Astrocyte (in vitro differentiated cells and primary cell): Measurements from ENCODE around the gene PRKG2. TPM values are rescaled to one million over a fixed set of nuclear protein-coding genes. Genes with fewer than 3 reads are reported as not detected.

Experiments
- DNase-seq: peaks from one replicate; pipeline ENCODE4 v3.0.0-alpha.2; 2010; ENCODE audit warnings: low read depth
- FAIRE-seq: peaks from 2 replicates; lab custom pipeline; 2011; peaks lifted over from hg19 to GRCh38; lab: Jason Lieb, UNC
- H2AFZ ChIP-seq: 2 replicates; pipeline ENCODE4 v1.6.0; 2012; ENCODE audit warnings: low read depth, low read length, inconsistent platforms
- H3K27ac ChIP-seq: 2 replicates; pipeline ENCODE4 v1.5.1; 2011; ENCODE audit warnings: low read depth, low read length, inconsistent platforms
- H3K27me3 ChIP-seq: 2 replicates; pipeline ENCODE4 v1.6.0; 2011; ENCODE audit warnings: low read length, inconsistent platforms; ENCODE audit not compliant: insufficient read depth
- H3K36me3 ChIP-seq: 2 replicates; pipeline ENCODE4 v1.5.1; 2011; ENCODE audit warnings: low read length, inconsistent platforms; ENCODE audit not compliant: insufficient read depth
- H3K4me1 ChIP-seq: 2 replicates; pipeline ENCODE4 v1.5.1; 2011; ENCODE audit warnings: low read length, inconsistent platforms; ENCODE audit not compliant: insufficient read depth
- H3K4me2 ChIP-seq: 2 replicates; pipeline ENCODE4 v1.6.0; 2012; ENCODE audit warnings: low read length, inconsistent platforms
- H3K4me3 ChIP-seq: 2 replicates; pipeline ENCODE4 v1.5.1; 2011; ENCODE audit warnings: low read depth, mild to moderate bottlenecking, low read length, inconsistent platforms; ENCODE audit not compliant: insufficient read depth
- H3K79me2 ChIP-seq: 2 replicates; pipeline ENCODE4 v1.6.0; 2012; ENCODE audit warnings: mild to moderate bottlenecking, low read length, inconsistent platforms; ENCODE audit not compliant: insufficient read depth
- H3K9ac ChIP-seq: 2 replicates; pipeline ENCODE4 v1.6.0; 2012; ENCODE audit warnings: mild to moderate bottlenecking, low read length, inconsistent platforms
- H3K9me3 ChIP-seq: 2 replicates; pipeline ENCODE4 v1.5.1; 2012; ENCODE audit warnings: low read depth, mild to moderate bottlenecking, low read length, inconsistent platforms; ENCODE audit not compliant: insufficient read depth
- H4K20me1 ChIP-seq: 2 replicates; pipeline ENCODE4 v1.6.0; 2012; ENCODE audit warnings: low read length, inconsistent platforms; ENCODE audit not compliant: insufficient read depth
- H3K27ac Mint-ChIP-seq: one replicate; pipeline ENCODE4 v1.8.0; 2021; ENCODE audit warnings: mild to moderate bottlenecking, mixed read lengths; ENCODE audit not compliant: unreplicated experiment
- H3K27me3 Mint-ChIP-seq: one replicate; pipeline ENCODE4 v1.8.0; 2021; ENCODE audit warnings: low read depth, mixed read lengths; ENCODE audit not compliant: unreplicated experiment
- H3K36me3 Mint-ChIP-seq: one replicate; pipeline ENCODE4 v1.8.0; 2021; ENCODE audit warnings: low read depth, mixed read lengths; ENCODE audit not compliant: unreplicated experiment
- H3K4me1 Mint-ChIP-seq: one replicate; pipeline ENCODE4 v1.8.0; 2021; ENCODE audit warnings: low read depth, mixed read lengths; ENCODE audit not compliant: unreplicated experiment
- H3K4me3 Mint-ChIP-seq: one replicate; pipeline ENCODE4 v1.8.0; 2021; ENCODE audit warnings: mild to moderate bottlenecking, moderate library complexity, mixed read lengths; ENCODE audit not compliant: unreplicated experiment
- H3K9me3 Mint-ChIP-seq: one replicate; pipeline ENCODE4 v1.8.0; 2021; ENCODE audit warnings: mild to moderate bottlenecking, mixed read lengths; ENCODE audit not compliant: unreplicated experiment
- EZH2 ChIP-seq: IDR thresholded peaks from 2 replicates; pipeline ENCODE4 v1.6.1; 2012; ENCODE audit warnings: mild to moderate bottlenecking, low read length, inconsistent platforms; ENCODE audit not compliant: insufficient read depth
- total RNA-seq: library from RNA; stranded (reverse); gene quantifications from 2 replicates; pipeline ENCODE4 v1.2.1, GENCODE V29; 2021
- TF ChIP-seq, protein P1 (sequence below): IDR thresholded peaks from 2 replicates; pipeline ENCODE4 v1.5.1; 2011; ENCODE audit warnings: low read depth, mild to moderate bottlenecking, inconsistent platforms, low read length, moderate library complexity; ENCODE audit not compliant: insufficient read depth

The PRKG2 gene
- total RNA-seq, 1 donor from 2014 or later = 0.23 TPM

DNA sequence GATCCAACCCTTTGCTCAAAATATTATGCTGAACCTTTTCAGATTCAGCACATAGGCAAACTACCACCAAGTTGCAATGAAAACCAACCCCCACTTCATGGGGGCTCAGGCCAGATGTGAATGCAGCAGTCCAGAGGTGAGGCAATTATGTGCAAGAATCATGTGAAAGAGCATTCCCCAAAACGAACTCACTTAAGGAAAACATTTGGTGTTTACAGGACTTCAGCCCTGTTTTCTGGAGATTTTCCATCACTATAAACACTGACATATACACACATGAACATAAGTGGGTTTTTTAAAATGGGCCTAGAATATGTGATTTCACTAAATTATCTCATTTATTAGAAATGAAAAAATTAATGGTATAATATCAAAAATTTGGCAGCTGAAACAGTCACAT is 153.0 kb downstream of the PRKG2 start:
- FAIRE-seq = no peak
- H3K4me1 ChIP-seq = no peaks in the 10 kb centered on the region
- no peak for DNase-seq
- H3K9me3 Mint-ChIP-seq = no peaks in the 10 kb centered on the region
- H3K27me3 Mint-ChIP-seq = no peaks in the 10 kb centered on the region
- no peak overlapping the region for H3K9ac ChIP-seq
- H2AFZ ChIP-seq = no peak overlapping the region
- no peak overlapping the region for H3K27ac Mint-ChIP-seq
- H3K4me3 ChIP-seq = no peak overlapping the region
- no peak overlapping the region for H3K4me3 Mint-ChIP-seq
- TF ChIP-seq, protein P1, sequence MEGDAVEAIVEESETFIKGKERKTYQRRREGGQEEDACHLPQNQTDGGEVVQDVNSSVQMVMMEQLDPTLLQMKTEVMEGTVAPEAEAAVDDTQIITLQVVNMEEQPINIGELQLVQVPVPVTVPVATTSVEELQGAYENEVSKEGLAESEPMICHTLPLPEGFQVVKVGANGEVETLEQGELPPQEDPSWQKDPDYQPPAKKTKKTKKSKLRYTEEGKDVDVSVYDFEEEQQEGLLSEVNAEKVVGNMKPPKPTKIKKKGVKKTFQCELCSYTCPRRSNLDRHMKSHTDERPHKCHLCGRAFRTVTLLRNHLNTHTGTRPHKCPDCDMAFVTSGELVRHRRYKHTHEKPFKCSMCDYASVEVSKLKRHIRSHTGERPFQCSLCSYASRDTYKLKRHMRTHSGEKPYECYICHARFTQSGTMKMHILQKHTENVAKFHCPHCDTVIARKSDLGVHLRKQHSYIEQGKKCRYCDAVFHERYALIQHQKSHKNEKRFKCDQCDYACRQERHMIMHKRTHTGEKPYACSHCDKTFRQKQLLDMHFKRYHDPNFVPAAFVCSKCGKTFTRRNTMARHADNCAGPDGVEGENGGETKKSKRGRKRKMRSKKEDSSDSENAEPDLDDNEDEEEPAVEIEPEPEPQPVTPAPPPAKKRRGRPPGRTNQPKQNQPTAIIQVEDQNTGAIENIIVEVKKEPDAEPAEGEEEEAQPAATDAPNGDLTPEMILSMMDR = no peak
- no peak for TF ChIP-seq EZH2
- no peak overlapping the region for H3K27ac ChIP-seq
- H3K36me3 ChIP-seq = no peaks in the 10 kb centered on the region
- H3K4me1 Mint-ChIP-seq = peaks cover 2% of the 10 kb centered on the region
- no peaks in the 10 kb centered on the region for H3K9me3 ChIP-seq
- H3K27me3 ChIP-seq = peaks cover 3% of the 10 kb centered on the region
- no peak overlapping the region for H3K4me2 ChIP-seq
- H3K36me3 Mint-ChIP-seq = no peaks in the 10 kb centered on the region
- H4K20me1 ChIP-seq = no peaks in the 10 kb centered on the region
- H3K79me2 ChIP-seq = no peaks in the 10 kb centered on the region

DNA sequence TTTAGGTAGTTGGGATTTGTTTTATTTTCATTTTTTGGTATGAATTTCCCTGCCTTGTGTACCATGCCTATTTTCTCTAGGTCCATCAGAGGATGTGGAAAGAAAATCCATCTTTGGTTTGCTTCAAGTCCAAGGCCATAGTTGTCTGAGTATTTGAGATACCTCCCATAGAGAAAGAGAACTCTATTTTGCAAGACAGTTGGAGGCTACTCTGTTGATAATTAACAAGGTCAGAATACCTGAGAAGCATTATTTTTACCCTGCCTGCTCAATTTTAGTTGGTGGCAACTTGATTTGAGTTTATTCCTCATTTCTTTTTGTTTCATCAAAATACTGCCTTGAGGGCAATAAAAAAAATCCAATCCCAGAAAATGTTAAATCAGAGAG is 153.7 kb downstream of the PRKG2 start:
- H3K27ac Mint-ChIP-seq = no peak overlapping the region
- H3K9ac ChIP-seq = no peak overlapping the region
- DNase-seq = no peak
- TF ChIP-seq EZH2 = no peak
- TF ChIP-seq, protein P1 = no peak
- peaks cover 3% of the 10 kb centered on the region for H3K27me3 ChIP-seq
- H4K20me1 ChIP-seq = no peaks in the 10 kb centered on the region
- H3K4me3 Mint-ChIP-seq = no peak overlapping the region
- no peak overlapping the region for H2AFZ ChIP-seq
- H3K9me3 Mint-ChIP-seq = no peaks in the 10 kb centered on the region
- H3K4me1 Mint-ChIP-seq = peaks cover 2% of the 10 kb centered on the region
- no peaks in the 10 kb centered on the region for H3K36me3 ChIP-seq
- H3K79me2 ChIP-seq = no peaks in the 10 kb centered on the region
- H3K4me2 ChIP-seq = no peak overlapping the region
- FAIRE-seq = no peak
- H3K36me3 Mint-ChIP-seq = no peaks in the 10 kb centered on the region
- no peak overlapping the region for H3K4me3 ChIP-seq
- H3K9me3 ChIP-seq = no peaks in the 10 kb centered on the region
- H3K27ac ChIP-seq = no peak overlapping the region
- H3K27me3 Mint-ChIP-seq = no peaks in the 10 kb centered on the region
- H3K4me1 ChIP-seq = no peaks in the 10 kb centered on the region

DNA sequence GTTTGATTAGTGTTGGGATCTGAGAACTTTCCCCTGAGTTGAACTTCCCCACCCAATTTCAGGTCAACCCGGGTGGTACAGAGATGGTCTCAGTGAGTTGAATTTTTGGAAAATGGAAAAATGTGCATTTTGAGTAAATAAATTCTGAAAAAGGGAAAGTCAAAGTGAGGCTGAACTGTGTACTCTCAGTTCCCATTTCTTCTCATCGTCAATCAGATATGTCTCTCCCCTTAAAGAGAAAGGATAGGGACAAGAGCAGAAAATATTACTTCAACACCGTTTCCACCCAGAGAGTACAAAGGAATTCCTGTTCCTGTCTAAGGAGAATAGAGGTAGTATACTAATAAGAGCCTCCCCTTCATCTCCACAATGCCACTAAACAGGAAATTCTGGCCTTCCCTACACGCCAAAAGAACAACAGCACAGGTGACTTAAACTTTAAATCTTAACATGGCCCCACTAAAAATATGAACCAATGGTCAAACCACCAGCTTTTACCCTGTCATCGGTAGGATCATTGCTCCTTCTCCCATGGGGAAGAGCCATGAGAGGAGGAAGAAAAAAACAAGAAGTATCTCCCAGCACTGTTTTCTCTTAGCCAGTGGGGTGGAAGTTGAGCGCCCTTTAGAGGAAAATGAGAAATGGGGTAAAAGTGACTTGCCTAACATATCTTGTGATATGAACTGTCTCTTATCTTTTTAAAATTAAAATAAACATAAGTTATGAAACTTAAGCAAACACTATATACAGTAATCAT is 154.3 kb downstream of the PRKG2 start:
- peaks cover 3% of the 10 kb centered on the region for H3K27me3 ChIP-seq
- H3K36me3 Mint-ChIP-seq = no peaks in the 10 kb centered on the region
- no peaks in the 10 kb centered on the region for H3K36me3 ChIP-seq
- no peak overlapping the region for H3K4me3 Mint-ChIP-seq
- no peak overlapping the region for H3K27ac Mint-ChIP-seq
- no peaks in the 10 kb centered on the region for H4K20me1 ChIP-seq
- no peak overlapping the region for H3K9ac ChIP-seq
- no peak for FAIRE-seq
- H3K27me3 Mint-ChIP-seq = no peaks in the 10 kb centered on the region
- H3K4me1 Mint-ChIP-seq = peaks cover 2% of the 10 kb centered on the region
- no peak for DNase-seq
- H3K4me1 ChIP-seq = no peaks in the 10 kb centered on the region
- TF ChIP-seq, protein P1 = no peak
- no peak for TF ChIP-seq EZH2
- no peaks in the 10 kb centered on the region for H3K9me3 ChIP-seq
- no peak overlapping the region for H3K4me3 ChIP-seq
- H3K79me2 ChIP-seq = no peaks in the 10 kb centered on the region
- H2AFZ ChIP-seq = no peak overlapping the region
- no peak overlapping the region for H3K27ac ChIP-seq
- H3K9me3 Mint-ChIP-seq = no peaks in the 10 kb centered on the region
- H3K4me2 ChIP-seq = no peak overlapping the region
